ENCODE measurements around the gene KCNG3.

DNA sequence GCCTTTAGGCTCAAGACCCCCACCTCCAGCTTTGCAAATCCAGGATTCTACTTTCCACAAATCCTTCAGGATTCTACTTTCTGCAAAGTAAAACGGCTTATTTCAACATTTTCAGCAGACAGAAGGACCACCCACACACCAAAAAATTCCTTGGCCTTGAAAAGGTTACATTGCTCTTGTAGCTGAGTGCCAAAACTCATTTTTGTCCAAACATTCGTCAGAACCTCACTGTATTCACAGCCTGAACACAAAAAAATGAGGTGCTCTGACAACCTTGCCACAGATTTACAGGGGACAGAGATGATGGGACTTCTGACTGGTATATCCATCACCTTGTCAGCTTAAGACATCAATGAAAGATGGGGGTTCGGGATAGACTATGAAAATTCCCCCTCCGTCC, 69.7 kb downstream of the KCNG3 start:
- TF ChIP-seq EP300 (IDR thresholded peaks at IDR 0.05): no peak
- TF ChIP-seq POLR2A (IDR thresholded peaks at IDR 0.05): no peak
- TF ChIP-seq, protein P1, sequence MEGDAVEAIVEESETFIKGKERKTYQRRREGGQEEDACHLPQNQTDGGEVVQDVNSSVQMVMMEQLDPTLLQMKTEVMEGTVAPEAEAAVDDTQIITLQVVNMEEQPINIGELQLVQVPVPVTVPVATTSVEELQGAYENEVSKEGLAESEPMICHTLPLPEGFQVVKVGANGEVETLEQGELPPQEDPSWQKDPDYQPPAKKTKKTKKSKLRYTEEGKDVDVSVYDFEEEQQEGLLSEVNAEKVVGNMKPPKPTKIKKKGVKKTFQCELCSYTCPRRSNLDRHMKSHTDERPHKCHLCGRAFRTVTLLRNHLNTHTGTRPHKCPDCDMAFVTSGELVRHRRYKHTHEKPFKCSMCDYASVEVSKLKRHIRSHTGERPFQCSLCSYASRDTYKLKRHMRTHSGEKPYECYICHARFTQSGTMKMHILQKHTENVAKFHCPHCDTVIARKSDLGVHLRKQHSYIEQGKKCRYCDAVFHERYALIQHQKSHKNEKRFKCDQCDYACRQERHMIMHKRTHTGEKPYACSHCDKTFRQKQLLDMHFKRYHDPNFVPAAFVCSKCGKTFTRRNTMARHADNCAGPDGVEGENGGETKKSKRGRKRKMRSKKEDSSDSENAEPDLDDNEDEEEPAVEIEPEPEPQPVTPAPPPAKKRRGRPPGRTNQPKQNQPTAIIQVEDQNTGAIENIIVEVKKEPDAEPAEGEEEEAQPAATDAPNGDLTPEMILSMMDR (IDR thresholded peaks at IDR 0.05): no peak

Measured in gastroesophageal sphincter (tissue), 3 donors.